Right renal cortex interstitium (tissue), 3 donors: Measurements from ENCODE around the gene MARCHF7. TPM values are rescaled to one million over a fixed set of nuclear protein-coding genes. Genes with fewer than 3 reads are reported as not detected.

Experiments used
- DNase-seq, 3 donors: peaks; one replicate each; pipeline ENCODE4 v3.0.0-alpha.2; 2013; ENCODE audit warnings: low read depth in 3 of 3, low spot score in 2 of 3
- polyA plus RNA-seq, 3 donors: library from polyadenylated mRNA; unstranded; fragments of 120-200 nt; gene quantifications; one replicate each; pipeline ENCODE4 v1.2.1, GENCODE V29; 2013; ENCODE audit not compliant: insufficient read length in 3 of 3

MARCHF7 gene
- polyA plus RNA-seq, 3 donors: 128 to 186 (median 159) TPM

DNA sequence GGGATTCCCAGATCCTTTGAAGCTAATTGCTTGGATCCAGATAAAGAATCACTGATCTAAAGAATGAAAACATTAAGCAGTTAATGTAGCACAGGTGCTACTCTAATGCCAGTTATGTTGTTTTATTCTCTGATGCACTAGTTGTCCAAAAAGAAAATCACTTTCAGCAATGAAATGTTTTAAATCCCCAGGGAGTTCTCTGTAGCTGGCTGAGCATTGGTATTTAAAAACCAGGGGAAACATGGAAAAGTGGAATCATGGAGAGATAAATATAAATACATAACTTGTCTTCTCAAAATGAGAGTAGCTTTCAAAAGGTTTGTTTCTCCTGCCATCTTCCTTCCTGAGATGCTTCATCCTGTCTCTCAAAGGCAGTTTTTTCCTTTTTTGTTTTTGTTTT lies 48.0 kb downstream of the MARCHF7 start:
- no peak for DNase-seq

DNA sequence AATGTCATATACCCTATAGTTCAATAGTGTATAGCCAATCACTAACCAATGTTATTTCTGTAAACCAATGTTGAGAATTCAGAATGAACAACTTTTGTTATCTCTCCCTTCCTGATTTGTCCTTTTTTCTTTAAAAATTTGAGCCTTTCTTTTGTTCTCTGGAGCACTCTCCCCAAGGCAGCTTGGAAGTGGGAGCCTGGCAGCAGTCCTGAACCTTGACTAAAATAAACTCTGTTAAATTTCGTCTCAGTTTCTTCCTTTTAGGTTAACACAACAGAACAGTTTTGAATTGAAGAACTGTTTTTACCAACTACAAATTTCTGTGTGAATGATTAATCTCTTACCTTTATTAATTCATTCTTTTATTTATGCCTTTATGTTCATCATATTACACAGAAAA lies 49.8 kb downstream of the MARCHF7 start:
- DNase-seq: no peak

Other genes with a start within 250 kb of the MARCHF7 start
- gene BAZ2B, start 96.0 kb upstream of the MARCHF7 start, polyA plus RNA-seq: 10 to 100 TPM; 73.8 to 95.9 (median 79.9) TPM
- gene CD302, start 85.7 kb downstream of the MARCHF7 start, polyA plus RNA-seq: 10 to 100 TPM; 13.4 to 15.9 (median 14.0) TPM
- gene LY75, start 192.2 kb downstream of the MARCHF7 start, polyA plus RNA-seq: 1 to 10 TPM; 2.7 to 5.5 (median 5.3) TPM